Loucy (cell line): Measurements from ENCODE around the gene SOHLH1.

ENCODE experiments used
- H2AFZ ChIP-seq: fragments of 200-600 bp; sonication (generic); 2 replicates; pipeline ENCODE4 v1.6.0; 2016; ENCODE audit warnings: antibody characterized with exemption, mild to moderate bottlenecking, low read length, moderate library complexity
- H3F3A ChIP-seq: fragments of 200-600 bp; 2 replicates; pipeline ENCODE4 v1.6.0; 2016; ENCODE audit warnings: antibody characterized with exemption, low read depth, mild to moderate bottlenecking
- H3K27me3 ChIP-seq: fragments of 200-600 bp; sonication (generic); 2 replicates; pipeline ENCODE4 v1.6.1; 2014; ENCODE audit warnings: low read length, mild to moderate bottlenecking; ENCODE audit not compliant: insufficient read depth, poor library complexity, severe bottlenecking
- H3K36me3 ChIP-seq: fragments of 200-600 bp; sonication (generic); 2 replicates; pipeline ENCODE4 v1.6.1; 2016; ENCODE audit warnings: low read length; ENCODE audit not compliant: insufficient read depth
- H3K4me1 ChIP-seq: fragments of 200-600 bp; sonication (generic); 2 replicates; pipeline ENCODE4 v1.5.1; 2014; ENCODE audit warnings: low read length, mild to moderate bottlenecking; ENCODE audit not compliant: insufficient read depth, poor library complexity, severe bottlenecking
- H3K4me2 ChIP-seq: fragments of 200-600 bp; sonication (generic); 2 replicates; pipeline ENCODE4 v1.6.0; 2014; ENCODE audit warnings: antibody characterized with exemption, low read length, low read depth, mild to moderate bottlenecking; ENCODE audit not compliant: poor library complexity, severe bottlenecking
- H3K4me3 ChIP-seq: fragments of 200-600 bp; sonication (generic); 2 replicates; pipeline ENCODE4 v1.5.1; 2014; ENCODE audit warnings: low read length, mild to moderate bottlenecking, mixed read lengths; ENCODE audit not compliant: poor library complexity, severe bottlenecking
- H3K79me2 ChIP-seq: fragments of 200-600 bp; sonication (generic); 2 replicates; pipeline ENCODE4 v1.6.1; 2014; ENCODE audit warnings: low read length; ENCODE audit not compliant: insufficient read depth
- H3K9ac ChIP-seq: fragments of 200-600 bp; sonication (generic); 2 replicates; pipeline ENCODE4 v1.6.0; 2014; ENCODE audit warnings: mild to moderate bottlenecking, low read depth, low read length, moderate library complexity; ENCODE audit not compliant: poor library complexity, severe bottlenecking
- H3K9me2 ChIP-seq: fragments of 200-600 bp; sonication (generic); replicated peaks from 2 replicates; pipeline ENCODE4 v1.6.1; 2016; ENCODE audit warnings: low read depth, low read length, mixed read lengths
- H3K9me3 ChIP-seq: fragments of 200-600 bp; sonication (generic); 2 replicates; pipeline ENCODE4 v1.6.1; 2014; ENCODE audit warnings: mild to moderate bottlenecking, antibody characterized with exemption, low read length, low read depth; ENCODE audit not compliant: insufficient read depth
- H4K20me1 ChIP-seq: fragments of 200-600 bp; sonication (generic); 2 replicates; pipeline ENCODE4 v1.6.0; 2014; ENCODE audit warnings: antibody characterized with exemption, low read length, mild to moderate bottlenecking; ENCODE audit not compliant: insufficient read depth, poor library complexity, severe bottlenecking
- CTCF ChIP-seq: fragments of 200-600 bp; sonication (generic); conservative IDR thresholded peaks from 2 replicates; pipeline ENCODE4 v1.5.1; 2014; ENCODE audit warnings: mild to moderate bottlenecking, antibody characterized with exemption, low read length
- EZH2phosphoT487 ChIP-seq: fragments of 200-600 bp; IDR thresholded peaks from 2 replicates; pipeline ENCODE4 v1.6.1; 2018; ENCODE audit warnings: antibody characterized with exemption, mild to moderate bottlenecking, moderate library complexity, borderline replicate concordance

Gene SOHLH1

GRCh38 chr9:135704483-135704882, 5.2 kb upstream of the SOHLH1 start:
- Histone ChIP-seq H3K4me3 (no peak overlapping the region), H4K20me1 (no peaks in the 10 kb centered on the region), H3K9me2 (no peaks in the 10 kb centered on the region), H3K27me3 (no peaks in the 10 kb centered on the region), H3K36me3 (no peaks in the 10 kb centered on the region), H3K4me1 (no peaks in the 10 kb centered on the region), H3K9me3 (no peaks in the 10 kb centered on the region), H3F3A (no peaks in the 10 kb centered on the region), H3K9ac (no peak overlapping the region), H3K79me2 (no peaks in the 10 kb centered on the region), H3K4me2 (no peak overlapping the region), H2AFZ (no peak overlapping the region)
- TF ChIP-seq EZH2phosphoT487 (no peak), CTCF (no peak)

GRCh38 chr9:135703726-135704125, 4.4 kb upstream of the SOHLH1 start:
- Histone ChIP-seq H3K9ac (no peak overlapping the region), H3F3A (no peaks in the 10 kb centered on the region), H3K4me1 (no peaks in the 10 kb centered on the region), H2AFZ (no peak overlapping the region), H3K4me2 (no peak overlapping the region), H3K79me2 (no peaks in the 10 kb centered on the region), H4K20me1 (no peaks in the 10 kb centered on the region), H3K9me2 (no peaks in the 10 kb centered on the region), H3K36me3 (no peaks in the 10 kb centered on the region), H3K27me3 (no peaks in the 10 kb centered on the region), H3K4me3 (no peak overlapping the region), H3K9me3 (no peaks in the 10 kb centered on the region)
- no peak for TF ChIP-seq CTCF
- TF ChIP-seq EZH2phosphoT487 = no peak

GRCh38 chr9:135701959-135702721, 2.9 kb upstream of the SOHLH1 start, which contains the start of gene KCNT1:
Gene KCNT1, plus strand, starts transcription at chr9:135702185. Its CDS starts 74 bp downstream, at chr9:135702259.
- Histone ChIP-seq H3K9me3 (no peaks in the 10 kb centered on the region), H3F3A (no peaks in the 10 kb centered on the region), H3K4me3 (no peak within 1 kb of the TSS), H2AFZ (no peak within 1 kb of the TSS), H3K4me2 (no peak within 1 kb of the TSS), H3K79me2 (no peaks in the 10 kb centered on the region), H3K27me3 (no peaks in the 10 kb centered on the region), H3K9ac (no peak within 1 kb of the TSS), H3K36me3 (no peaks in the 10 kb centered on the region), H3K9me2 (no peaks in the 10 kb centered on the region), H3K4me1 (no peaks in the 10 kb centered on the region), H4K20me1 (no peaks in the 10 kb centered on the region)
- TF ChIP-seq CTCF (peak; percentile 73), EZH2phosphoT487 (no peak)
